ENCODE data around the gene PDE10A.

DNA sequence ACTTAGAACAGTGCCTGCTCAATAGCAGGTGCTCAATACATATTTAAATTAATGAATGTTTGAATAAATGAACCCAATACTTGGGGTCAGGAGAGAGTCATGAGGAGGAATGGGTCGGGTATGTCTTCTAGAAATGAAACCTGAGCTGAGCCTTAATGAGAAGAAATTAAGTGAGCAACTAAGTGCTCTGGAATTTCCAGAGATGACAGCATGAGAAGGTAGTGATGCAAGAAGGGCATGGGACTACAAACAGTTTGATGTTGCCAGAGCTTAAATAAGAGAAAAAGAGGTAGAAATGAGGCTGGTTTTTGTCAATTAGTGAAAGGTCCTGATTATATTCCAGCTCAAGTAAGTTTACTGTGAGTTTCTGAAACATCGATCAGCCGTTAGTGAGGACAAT, 82.9 kb downstream of the PDE10A start:
- TF ChIP-seq POLR2AphosphoS5 (IDR thresholded peaks at IDR 0.05; ENCODE audit: low read depth) (no peak), CTCF (IDR thresholded peaks at IDR 0.05; ENCODE audit: insufficient read depth, low read length) (no peak), GABPA (IDR thresholded peaks at IDR 0.05; ENCODE audit: low read depth) (no peak)

Data from HL-60 (cell line).